GM12865 (cell line): ENCODE data around the gene PDE4B.
"Not testable (repeated sequence)": the region's sequence is repeated elsewhere in the genome, so short reads cannot be mapped to it uniquely, and the experiment has no call there.

Experiments used
- DNase-seq: peaks from one replicate; pipeline ENCODE4 v3.0.0; 2010; ENCODE audit warnings: low read depth
- H3K4me3 ChIP-seq: 2 replicates; pipeline ENCODE4 v1.5.1; 2011; ENCODE audit warnings: mild to moderate bottlenecking, low read depth, low read length, control low read depth
- CTCF ChIP-seq: IDR thresholded peaks from 2 replicates; pipeline ENCODE4 v1.5.1; 2011; ENCODE audit warnings: low read length, control low read depth, low read depth, inconsistent platforms; ENCODE audit not compliant: insufficient read depth; ENCODE audit errors: missing control alignments

The PDE4B gene

DNA sequence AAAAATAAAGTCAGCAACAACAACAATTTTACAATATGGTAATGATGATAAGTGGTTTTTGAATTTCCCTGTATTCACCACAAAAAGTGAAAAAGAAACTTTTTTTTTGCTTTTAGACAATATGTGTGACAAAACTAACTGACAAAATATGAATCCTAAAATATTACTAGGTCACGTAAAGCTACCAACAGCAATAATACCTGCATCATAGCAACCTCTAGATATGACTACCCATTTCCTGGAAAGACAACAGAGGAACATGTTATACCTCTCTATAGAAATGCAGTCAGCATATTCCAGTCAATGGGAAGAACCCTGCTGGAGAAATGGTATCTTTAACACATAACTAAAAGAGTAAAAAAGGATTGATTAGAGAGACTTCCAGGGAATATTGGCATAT is 73.7 kb downstream of the PDE4B start:
- TF ChIP-seq CTCF: no peak
- H3K4me3 ChIP-seq: no peak overlapping the region
- DNase-seq: no peak

DNA sequence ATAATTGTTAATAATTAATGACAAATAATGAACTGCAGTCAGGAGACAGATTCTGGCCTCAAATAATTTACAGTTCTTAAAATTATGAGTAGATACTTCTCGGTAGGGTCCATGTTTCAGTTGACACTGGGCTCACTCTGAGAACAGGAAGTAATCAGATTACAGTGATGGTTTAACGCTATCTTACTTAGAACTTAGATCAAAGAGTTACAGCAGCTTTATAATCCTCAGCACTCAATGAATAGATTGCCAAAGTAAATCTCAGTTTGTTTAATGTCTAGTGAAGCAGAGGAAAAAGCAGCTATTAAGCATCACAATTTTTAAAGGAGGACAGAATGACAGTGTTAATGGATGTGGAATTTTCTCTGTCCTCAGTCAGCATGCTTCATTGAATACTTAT is 79.6 kb downstream of the PDE4B start:
- DNase-seq: no peak
- no peak overlapping the region for H3K4me3 ChIP-seq
- no peak for TF ChIP-seq CTCF

DNA sequence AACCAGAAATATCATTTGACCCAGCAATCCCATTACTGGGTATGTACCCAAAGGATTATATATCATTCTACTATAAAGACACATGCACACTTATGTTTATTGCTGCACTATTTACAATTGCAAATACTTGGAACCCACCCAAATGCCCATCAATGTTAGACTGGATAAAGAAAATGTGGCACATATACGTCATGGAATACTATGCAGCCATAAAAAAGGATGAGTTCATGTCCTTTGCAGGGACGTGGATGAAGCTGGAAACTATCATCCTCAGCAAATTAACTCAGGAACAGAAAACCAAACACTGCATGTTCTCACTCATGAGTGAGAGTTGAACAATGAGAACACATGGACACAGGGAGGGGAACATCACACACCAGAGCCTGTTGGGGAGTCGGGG is 85.6 kb downstream of the PDE4B start:
- not testable (repeated sequence) for DNase-seq, H3K4me3 ChIP-seq

GRCh38 chr1:65880611-65881010 is 87.9 kb downstream of the PDE4B start:
- DNase-seq: no peak
- TF ChIP-seq CTCF: no peak
- H3K4me3 ChIP-seq: no peak overlapping the region

DNA sequence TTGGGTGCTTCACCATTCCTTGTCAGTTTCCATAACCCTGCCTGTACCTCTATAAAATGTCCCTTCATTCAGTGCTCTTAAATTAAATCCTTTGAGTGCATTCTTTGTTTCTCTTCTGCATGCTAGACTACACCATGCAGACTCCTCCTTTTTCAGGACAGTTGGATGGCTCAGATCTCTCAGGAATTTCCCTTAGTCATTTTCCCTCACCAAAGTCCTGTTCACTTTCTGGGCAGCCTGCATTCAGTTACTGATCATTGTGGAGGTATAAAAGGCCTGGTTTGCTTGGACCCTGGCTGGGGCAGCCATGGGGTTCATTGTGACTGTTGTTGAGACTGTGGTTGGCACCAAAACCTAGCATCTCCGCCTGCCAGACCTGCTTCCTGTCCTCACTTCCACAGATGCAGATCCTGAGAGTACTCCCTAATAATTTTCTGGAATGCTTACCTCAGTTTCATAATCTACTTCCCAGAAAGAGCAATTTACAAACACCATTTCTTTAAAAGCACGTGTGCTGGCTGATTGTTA is 88.4 kb downstream of the PDE4B start:
- TF ChIP-seq CTCF: no peak
- H3K4me3 ChIP-seq: no peak overlapping the region
- DNase-seq: no peak

- H3K4me3 ChIP-seq: no peak overlapping the region
- TF ChIP-seq CTCF: no peak
- no peak for DNase-seq
These were observed 89.4 kb downstream of the PDE4B start for GRCh38 chr1:65882076-65882475.

GRCh38 chr1:65889441-65889840 is 96.7 kb downstream of the PDE4B start:
- TF ChIP-seq CTCF: no peak
- DNase-seq: no peak
- H3K4me3 ChIP-seq: no peak overlapping the region
